GM21367 (cell line): ENCODE results near the gene CYTL1.
"Not testable (repeated sequence)": the region's sequence is repeated elsewhere in the genome, so short reads cannot be mapped to it uniquely, and the experiment has no call there.

Experiments used
- ATAC-seq: cut with Tn5 transposase; IDR thresholded peaks from one replicate; pipeline ENCODE4 v1.9.1; 2021; ENCODE audit not compliant: unreplicated experiment

CYTL1 gene

DNA sequence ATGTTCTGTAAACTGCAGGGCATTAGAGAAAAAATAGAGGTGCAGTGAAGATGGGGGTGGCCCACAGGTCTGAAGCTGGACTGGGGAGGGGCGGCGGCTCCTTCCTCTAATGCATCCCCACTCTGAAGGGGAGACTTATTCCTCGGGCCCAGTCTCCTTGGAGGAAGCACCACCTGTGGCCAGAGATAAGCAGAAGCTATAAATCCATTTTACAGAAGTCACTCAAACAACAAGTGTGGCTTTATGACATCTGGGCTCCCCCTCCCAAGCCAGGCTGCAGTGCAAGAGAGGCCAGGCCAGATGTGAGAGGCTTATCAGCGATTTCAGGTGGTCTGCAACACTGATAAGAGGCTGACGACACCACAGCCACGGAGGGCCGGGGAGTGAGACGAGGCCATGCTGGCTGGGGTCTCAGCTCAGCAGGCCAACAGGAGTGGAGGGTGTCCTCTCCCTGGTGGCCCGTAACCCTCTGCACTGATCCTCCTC, 15.8 kb downstream of the CYTL1 start:
- ATAC-seq: no peak

DNA sequence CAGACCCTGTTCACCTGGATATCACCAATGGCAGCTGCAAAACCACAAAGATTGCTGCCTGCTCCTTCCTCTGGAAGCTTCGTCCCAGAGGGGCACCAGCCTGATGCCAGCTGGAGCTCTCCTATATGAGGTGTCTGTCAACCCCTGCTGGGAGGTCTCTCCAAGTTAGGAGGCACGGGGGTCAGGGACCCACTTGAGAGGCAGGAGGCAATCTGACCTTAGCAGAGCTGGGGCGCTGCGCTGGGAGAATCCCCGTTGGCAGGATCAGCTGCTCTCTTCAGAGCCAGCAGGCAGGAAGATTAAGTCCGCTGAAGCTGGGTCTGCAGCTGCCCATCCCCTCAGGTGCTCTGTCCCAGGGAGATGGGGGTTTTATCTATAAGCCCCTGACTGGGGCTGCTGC, 17.6 kb downstream of the CYTL1 start:
- ATAC-seq: not testable (repeated sequence)

DNA sequence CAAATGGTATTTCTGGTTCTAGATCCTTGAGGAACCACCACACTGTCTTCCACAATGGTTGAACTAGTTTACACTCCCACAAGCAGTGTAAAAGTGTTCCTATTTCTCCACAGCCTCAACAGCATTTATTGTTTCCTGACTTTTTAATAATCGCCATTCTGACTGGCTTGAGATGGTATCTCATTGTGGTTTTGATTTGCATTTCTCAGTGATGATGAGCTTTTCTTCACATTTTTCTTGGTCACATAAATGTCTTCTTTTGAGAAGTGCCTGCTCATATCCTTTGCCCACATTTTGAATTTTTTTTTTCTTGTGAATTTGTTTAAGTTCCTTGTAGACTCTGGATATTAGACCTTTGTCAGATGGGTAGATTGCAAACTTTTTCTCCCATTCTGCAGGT, 22.3 kb downstream of the CYTL1 start:
- ATAC-seq: not testable (repeated sequence)

DNA sequence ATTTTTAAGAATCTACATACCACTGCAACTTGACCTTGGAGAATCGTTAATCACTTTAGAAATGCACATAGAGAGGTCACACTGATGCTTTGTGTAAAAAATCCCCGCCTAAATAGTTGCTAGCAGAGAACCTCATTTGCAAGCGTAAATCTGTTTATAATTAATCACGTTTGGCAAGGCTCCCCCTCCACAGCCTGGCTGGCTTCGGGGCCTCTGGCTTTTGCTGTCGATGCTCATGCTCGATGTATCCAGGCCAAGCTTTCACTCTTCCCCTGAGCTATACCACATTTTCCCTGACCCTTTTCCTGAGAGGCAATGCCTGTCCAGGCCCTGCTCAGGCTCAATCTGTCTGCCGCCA, 23.4 kb downstream of the CYTL1 start:
- ATAC-seq: no peak

DNA sequence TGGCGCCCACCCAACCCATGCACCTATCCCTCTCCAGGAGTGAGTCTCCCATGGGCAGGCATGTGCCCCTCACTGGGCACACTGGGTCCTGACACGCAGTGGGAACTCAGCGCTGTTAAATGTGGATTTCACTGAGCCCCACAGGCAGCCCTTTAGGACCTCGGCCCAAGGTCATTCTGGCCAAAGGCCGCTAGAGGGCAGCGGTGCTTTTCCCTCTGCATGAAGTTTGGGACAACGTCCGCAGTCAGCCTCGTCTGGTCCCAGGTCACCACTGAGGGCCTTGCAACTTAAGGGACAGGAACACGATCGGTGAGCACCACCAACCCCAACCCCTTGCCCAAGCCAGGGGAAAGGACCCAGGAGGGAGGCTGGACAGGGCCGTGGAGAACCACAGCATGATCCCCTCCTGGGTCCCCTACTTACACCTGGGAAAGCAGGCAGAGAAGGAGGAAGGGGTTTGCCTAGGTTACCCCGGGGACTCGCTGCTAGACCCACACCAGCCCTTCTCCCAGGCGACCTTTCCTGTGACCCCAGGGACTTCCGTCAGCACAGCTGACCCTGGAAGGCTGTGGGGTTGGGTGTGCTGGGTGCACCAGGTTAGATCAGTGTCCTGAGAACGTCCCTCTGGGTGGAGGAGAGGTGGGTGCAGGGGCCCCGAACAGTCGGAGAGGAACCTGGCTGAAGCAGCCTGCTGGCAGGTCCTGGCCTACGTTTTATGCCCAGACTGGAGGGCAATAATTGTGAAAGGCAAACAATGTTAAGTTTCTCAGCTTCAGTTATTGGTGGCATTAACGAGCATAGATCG, 24.0 kb downstream of the CYTL1 start:
- ATAC-seq: peak; percentile 58

DNA sequence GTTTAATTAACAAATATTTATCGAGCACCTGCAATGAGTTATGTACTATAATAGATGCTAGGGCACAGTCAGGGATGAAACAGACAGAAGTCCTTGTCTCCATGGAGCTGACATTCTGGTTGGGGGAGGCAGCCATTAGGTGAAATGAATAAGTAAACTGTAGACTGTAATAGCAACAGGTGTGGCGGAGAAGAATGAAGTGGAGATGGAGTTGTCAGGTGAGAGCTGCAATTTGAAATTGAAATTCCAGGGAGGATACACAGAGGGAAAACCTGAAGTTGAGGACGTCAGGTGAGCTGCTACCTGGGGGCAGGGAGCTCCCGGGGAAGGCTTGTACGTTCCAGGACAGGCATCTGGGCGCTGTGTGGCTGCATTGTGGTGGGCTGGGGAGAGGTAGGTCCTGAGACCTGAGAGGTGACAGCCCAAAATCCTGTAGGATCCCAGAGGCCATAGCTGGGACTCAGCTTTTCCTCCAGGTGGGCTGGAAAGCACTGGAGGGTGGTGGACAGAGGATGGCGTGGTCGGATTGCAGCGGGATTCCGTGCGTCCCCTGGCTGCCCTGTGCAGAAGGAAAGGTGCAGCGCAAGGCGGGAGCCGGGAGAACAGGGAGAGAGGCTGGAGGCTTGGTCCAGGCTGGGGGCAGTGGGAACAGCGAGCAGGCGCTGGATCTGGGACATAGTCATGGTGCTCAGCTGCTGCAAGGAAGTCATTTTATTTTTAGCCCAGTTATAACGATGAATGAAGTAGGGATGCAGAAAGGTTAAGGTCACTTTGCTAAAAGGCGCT, 24.8 kb downstream of the CYTL1 start:
- no peak for ATAC-seq

DNA sequence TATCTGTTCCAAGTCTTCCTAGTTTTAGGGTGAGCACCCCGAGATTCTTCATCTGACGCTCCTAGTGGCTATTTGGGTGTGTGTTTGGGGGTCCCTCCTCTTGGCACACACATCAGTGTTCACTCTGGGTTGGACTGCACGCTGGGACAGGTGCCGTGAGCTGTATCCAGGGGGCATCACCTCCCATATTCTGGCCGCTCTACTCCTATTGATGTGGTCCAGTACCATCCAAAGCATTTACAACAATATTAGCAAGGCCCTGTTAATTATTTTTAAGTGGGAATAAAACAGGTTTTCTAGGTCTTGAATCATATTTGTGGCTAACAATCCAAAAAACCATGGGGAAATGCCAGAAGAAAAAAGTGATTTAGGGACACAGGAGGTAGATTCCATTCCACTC, 26.4 kb downstream of the CYTL1 start:
- ATAC-seq: no peak

DNA sequence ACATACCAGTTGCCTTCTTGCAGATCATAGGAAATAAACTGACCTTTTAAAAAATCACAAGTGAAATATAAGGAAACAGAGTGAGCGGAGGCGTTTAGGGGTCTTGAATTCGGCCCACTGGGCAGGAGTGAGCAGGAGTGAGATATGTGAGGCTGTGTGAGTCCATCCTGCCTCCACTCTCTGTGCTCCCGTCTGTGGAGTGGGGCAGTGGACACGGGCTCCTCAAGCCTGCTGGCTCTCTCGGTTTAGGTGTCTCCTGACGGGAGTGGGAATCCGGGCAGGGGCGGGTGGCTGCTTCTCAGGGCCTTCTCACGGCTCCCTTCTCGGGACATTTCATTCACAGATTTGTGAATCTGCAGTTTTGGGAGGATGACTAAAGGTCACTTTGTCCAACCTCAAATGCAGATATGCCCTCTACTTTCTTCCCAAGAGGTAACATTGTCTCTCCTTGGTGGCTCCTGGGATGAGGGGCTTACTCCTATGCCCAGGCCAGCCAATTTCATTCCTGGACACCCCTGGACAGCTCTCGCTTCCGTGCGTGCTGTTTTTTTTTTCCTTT, 27.6 kb downstream of the CYTL1 start:
- no peak for ATAC-seq

DNA sequence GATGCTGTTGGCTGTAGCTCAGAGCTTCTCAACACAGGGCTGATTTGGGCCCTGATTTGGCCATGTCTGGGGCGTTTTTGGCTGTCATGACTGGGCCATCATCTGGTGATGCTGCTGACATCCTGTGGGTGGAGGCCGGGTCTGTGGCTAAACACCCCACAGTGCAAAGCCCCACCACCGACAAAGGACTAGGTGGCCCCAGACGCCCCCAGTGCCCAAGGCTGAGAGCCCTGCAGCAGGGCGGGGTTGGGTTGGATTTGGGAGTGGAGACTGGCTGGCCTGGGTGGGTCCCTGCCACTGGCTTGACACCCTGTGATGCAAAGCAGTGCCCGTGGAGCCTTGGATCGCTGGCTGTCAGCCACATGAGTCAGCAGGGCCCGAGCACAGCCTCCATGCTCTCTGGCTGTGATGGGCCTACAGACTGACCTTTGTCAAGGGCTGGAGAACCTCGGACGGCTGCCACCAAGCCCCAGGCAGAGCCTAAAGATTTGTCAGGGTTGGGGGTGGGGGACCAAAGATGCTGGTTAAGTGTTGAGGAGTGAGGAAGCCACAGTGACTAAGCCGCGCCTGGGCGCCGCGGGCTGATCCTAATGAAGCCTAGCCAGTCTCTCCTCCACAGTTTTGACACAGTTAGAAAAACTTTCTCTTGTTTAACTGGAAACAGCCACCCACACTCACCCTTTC, 28.3 kb downstream of the CYTL1 start:
- ATAC-seq: no peak

DNA sequence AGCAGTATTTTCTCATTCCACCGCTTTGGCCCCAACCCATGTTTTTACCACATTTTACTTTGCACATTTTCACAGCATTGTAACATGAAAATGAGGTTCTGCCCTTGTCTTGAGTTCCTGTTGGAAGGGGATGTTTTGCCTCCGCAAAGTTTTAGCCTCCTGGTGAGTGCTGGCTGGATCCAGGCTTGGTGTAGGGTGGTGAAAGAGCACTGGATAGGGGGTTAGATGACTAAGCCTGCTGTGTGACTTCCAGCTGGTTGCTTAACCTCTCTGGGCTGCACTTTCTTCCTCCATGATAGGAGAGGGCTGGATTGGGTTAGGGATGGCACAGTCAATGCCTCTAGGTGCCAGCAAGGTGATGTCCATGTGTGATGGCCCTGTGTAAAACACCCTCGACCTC, 28.9 kb downstream of the CYTL1 start:
- ATAC-seq: no peak

DNA sequence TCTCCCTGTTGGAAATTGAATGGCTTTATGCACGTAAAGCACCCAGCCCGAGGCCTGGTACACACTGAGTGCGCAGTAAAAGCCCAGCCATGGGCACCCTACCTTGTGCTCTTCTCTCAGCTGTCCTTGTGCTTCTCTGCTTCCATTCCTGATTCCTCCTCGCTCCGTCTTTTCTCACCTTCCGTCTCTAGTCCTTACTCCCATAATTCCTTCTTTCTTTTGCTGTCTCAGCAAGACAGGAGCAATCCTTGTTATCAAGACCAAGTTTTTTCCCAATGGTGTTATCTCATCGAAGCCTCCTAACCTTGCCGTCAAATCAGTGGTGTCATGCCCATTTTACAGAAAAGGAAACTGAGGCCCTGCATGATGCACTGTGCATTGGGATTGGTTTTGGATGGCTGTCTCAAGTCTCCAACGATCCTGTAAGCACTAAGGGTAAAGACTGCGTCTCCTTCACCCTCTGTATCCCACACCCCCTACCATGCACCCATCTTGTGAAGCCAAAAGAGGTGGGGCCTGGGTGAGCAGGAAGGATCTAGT, 30.1 kb downstream of the CYTL1 start:
- ATAC-seq: no peak

DNA sequence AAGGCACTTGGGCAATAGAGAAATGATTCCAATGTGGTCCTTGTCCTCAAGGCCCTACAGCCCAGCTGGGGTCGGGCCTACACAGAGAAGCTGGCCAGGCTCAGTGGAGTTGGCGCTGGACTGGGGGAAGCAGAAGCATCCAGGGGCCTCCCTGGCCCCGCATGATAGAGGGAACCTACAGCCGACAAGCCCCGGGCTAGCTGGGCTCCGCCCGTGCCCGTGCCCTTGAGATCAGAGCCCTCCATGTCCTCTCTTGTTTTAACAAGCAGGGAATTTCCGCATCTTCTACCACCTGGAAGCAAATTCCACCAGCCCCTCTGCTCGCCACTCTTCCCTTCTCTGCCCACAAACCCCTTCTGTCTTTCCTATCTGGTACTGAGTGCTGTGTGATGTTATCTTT, 31.6 kb downstream of the CYTL1 start:
- no peak for ATAC-seq

DNA sequence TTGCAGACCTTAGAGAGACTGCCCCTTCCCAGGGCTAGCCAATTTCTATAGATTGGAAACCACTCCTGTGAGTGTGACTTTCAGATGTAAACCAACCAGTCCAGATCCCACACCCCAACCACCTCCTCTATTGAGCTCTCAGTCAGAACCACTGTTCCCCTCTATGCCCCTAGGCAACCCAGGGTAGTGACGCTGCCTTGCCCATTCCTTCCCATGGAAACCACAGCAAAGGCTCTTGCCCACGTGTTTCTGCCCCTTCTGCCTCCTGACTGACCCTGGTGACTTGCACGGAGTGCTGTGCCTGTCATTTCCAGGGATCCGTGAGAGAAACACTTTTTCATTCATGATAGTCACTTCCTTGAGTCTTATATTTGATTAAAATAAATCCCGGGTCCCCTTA, 32.4 kb downstream of the CYTL1 start:
- no peak for ATAC-seq

DNA sequence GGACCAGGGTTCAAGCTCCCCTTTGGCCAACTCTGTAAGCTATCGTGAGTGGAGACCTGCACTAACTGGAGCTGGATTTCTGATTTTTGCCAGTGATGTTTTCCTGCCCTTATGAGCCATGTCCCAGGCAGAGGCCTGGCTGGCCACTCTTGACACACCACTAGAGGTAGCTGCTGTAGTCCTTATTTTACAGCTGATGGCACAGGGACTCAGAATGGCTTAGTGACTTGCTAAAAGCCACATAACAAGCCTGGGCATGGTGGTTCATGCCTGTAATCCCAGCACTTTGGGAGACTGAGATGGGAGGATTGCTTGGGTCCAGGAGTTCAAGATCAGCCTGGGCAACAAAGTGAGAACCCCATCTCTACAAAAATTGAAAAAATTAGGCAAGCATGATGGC, 33.4 kb downstream of the CYTL1 start:
- no peak for ATAC-seq

DNA sequence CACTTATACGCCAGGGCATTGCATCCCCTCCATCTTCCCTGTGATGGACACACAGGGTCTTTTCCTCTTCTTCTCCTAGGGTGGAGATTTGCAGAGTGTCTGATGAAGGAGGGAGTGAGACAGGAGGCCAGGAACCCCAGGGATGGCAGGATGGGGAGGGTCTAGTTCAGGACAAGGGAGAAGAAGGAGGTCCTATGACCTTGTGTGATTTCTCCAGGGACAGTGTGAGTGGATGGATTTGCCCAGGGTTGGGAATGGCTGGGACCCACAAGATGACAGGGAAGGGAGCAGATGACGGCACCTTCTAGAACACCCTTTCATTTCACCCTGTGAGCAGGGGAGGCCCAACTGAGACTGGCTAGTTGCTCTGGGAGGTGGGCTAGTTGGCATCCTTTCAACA, 34.2 kb downstream of the CYTL1 start:
- ATAC-seq: no peak

DNA sequence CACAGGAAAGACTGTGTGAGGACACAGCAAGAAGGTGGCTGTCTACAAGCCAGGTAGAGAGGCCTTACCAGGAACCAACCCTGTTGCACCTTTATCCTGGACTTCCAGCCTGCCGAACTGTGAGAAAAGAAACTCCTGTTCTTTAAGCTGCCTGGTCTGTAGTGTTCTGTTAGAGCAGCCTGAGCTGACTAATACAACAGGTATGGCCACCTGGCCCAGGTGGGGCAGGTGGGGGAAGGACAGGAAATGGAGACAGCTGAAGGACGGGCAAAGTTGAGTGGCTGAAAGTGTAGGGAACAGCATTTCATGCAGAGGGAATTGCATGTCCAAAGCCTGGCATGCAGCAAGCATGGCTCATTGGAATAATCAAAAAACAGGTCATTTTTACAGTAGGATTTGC, 35.1 kb downstream of the CYTL1 start:
- ATAC-seq: no peak

DNA sequence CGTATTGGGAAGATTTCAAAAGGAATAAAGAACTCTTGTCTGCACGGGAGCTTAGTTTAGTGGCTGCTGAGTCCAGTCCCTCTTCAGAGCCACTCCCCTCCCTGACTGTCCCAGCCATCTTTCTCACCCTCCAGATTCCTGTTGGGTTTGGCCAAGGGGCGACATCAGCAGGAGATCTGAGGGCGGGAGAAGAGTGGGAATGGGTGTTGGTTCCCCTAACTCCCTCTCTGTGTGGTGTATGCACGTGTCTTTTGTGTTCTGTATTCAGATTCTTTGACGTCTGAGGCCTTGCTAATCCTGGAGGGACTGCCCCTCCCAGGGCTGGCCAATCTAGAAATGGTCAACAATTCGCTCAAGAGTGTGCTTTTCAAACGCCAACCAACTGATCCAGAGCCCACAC, 37.4 kb downstream of the CYTL1 start:
- no peak for ATAC-seq

DNA sequence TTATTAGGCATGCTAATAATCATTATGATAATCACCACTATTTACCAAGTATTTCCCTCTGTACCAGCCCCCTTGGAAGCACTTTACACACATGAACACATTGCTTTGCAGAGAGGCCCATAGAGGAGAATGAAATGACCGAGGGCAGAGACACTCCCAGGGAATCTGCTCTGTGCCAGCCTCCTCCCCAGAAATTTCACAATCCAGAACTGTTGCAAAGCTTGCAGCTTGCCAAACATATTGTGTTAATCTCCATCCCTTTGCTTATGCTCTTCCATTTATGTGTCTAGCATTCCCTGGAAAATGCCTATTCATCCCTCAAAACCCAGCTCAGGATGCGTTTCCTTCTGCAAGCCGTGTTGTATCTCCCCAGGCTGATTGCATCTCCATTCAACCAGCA, 37.8 kb downstream of the CYTL1 start:
- no peak for ATAC-seq

DNA sequence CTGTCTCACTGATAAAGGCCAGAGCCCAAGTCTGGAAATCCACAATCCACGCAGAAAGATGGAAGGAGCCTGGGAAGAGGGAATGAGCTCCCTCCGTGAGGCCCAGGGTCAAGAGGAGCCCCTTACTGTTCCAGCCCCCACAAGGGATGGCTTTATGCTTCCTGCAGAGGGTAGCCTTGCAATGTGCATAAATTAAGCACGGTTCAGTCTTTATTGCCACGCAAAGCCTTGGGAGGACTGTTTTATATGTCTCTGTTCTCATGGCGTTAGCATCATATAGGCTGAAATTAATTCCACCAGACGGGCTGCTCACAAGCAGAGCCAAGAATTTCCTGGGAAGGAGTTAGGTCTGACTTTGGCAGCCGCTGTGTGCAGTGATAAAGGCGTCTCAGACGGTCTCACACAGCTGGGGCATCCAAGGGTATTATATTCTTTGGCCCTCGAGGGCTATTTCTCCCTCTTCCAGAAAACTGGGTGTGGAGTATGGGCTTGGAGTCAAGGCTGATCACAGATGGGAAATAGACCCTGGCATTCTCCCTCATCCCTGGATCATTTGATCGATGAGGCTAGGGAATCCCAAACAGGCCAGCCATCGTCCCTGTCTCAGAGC, 38.5 kb downstream of the CYTL1 start:
- ATAC-seq: no peak

DNA sequence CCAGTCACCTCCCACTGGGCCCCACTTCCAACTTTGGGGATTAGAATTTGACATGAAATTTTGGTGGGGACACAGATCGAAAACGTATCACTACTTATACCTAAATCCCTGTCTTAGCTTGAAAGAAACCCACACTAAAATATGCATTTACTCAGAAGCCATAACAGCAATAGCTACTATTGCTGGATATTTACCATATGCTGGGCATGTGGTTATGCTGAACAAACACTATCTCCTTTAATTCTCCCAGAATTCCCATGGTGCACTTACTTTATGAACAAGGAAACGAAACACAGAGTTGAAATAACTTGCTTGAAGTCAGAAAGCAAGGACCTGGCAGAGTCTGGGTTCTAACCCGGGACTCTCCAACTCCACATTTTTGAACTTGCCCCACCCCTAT, 39.3 kb downstream of the CYTL1 start:
- ATAC-seq: no peak

DNA sequence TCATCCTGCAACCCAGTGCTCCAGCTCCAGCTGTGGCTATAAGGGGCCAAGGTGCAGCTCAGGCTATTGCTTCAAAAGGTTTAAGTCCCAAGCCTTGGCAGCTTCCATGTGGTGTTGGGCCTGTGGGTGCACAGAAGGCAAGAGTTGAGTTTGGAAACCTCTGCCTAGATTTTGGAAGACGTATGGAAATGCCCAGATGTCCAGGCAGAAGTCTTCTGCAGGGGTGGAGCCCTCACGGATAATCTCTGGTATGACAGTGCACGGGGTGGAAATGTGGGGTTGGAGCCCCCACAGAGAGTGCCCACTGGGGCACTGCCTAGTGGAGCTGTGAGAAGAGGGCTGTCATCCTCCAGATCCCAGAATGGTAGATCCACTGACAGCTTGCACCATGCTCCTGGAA, 44.5 kb downstream of the CYTL1 start:
- ATAC-seq: no peak
